ENCODE results near the gene FBXO24.
"Not testable (repeated sequence)": the region's sequence is repeated elsewhere in the genome, so short reads cannot be mapped to it uniquely, and the experiment has no call there.

FBXO24 gene

DNA sequence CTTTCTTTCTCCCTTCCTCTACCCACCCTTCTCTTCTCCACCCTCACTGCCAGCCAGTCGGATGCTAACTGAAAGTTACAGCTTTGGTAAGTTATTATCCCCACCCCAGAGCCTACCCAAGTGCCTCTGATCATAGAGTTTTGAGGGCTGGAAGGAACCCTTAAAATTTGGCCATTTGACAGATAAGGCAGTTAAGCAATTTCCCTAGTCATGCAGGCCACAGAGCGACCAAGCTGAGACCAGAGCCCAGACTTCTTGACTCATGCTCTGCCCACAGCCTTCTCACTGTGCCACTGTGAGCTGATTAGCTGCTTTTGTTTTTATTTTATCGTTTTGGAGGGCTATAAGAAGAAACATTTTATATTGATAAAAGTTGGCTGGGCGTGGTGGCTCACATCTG is 29.6 kb upstream of the FBXO24 start:
- intact Hi-C loops (cut with DNase I): loop anchor here (5.0 kb wide), 1 partner anchor 69 kb away; no protein-coding TSS in a partner anchor
- no peak for DNase-seq

DNA sequence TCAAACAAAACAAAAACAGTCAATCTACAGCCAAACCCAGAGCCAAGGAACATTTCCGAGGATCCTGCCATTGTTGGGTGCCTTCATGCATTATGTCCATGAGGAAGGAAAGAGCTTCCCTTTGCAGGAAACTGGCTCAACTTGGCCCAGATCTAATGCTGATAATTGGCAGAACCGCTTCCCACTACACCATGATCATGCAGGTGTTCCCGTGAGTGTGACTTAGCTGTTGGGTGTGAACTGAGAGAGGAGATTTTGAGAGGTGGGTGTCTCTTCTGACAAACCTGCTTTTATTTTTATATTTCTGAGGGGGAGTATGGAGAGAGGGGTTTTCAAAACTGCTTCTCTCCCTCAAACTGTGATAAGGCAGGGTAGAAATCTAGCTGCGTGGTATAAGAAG is 27.0 kb upstream of the FBXO24 start:
- DNase-seq: no peak
- intact Hi-C loops (cut with DNase I): loop anchor here (1.0 to 5.0 kb wide), 2 partner anchors 72 to 90 kb away; no protein-coding TSS in a partner anchor

DNA sequence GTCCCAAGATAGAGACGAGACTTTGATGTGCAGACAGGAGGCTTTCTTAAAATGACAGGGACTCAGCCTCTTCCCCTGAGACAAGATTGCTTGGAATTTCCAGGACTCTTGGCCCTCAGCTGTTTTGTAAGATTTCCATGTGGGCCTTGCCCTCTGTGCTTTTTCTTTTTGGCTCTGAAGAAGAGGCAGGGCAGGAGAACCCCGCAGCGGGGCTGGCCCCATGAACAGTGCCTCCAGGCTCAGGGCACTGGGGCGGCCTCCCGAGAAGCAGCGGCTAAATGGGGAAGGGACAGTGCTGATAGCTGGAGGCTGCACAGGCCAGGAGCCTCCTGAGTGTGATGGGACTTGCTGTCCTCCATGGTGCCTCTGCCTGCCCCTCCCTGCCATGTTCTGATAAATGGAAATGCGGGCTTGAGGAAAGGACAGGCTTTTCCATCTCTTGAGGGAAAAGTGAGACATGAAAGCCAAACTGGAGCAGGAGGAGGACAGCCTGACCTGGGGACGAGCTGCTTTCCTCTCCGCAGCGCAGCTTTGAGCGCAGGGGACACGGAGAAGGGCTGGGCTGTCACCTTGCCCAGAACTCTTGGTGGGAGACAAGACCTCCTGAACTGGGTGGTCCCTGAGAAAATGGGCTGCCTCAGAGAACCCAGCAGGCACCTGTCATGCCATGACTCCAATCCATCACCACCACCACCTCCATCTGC is 24.5 kb upstream of the FBXO24 start:
- intact Hi-C loops (cut with DNase I): no loop called here
- DNase-seq: peak in 2 of 10 donors; percentile 65 to 67

DNA sequence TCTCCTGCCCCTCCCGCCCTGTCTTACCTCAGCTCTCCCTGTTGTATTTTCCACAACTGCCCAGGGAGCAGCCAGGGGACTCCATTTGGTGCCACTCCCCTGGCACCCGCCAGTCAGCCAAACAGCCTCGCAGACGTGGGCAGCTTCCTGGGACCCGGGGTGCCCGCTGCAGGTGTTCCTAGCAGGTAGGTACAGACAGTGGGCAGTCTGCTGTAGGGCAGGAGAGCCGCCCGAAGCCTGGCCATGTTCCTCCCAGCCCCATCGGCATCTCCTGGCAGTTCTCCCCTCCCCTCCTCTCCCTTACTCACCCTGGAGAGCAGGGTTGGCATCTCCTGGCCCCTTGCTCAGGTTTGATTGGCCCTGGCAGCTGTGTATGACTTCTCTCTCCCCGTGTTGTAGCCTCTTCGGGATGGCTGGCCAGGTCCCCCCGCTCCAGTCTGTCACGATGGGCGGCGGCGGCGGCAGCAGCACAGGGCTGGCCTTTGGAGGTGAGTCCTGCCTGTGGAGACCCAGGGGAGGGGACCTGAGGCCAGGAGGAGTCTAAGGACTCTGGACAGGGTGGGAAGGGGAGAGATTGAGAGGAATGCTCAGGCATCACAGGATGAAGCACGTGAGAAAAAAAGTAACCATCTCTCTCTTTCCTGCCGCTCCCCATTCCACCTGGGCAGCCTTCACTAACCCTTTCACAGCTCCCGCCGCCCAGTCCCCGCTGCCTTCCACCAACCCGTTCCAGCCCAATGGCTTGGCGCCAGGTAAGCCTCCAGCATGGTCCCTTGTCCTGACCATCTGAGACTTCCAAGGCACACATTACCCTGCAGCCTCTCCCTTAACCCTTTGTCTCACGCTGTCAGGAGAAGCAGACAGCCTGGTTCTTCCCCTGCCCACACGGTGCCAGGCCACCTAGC is 23.7 kb upstream of the FBXO24 start:
- DNase-seq: peak in 2 of 10 donors; percentile 73 to 79
- intact Hi-C loops (cut with DNase I): no loop called here

DNA sequence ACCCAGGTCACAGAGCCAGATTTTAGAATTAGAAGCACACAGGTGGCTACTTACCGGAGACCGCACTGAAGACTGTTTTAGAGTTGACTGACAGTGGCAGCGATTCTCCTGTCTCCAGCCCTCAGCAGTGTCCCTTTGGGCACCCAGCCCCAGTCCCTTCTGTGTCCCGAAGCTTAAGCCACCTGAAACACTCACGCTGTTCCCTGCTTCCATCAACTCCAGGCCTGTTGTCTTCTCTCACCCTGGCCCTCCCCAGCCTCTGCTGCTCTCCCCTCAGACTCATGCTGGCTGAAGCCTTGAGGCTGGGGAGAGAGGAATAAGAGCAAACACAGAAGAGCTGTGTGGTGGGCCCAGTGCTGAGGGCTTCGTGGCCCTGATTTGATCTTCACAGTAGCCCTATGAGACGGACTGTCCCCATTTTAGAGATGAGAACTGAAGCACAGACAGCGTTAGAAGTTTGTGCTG is 23.0 kb upstream of the FBXO24 start:
- intact Hi-C loops (cut with DNase I): no loop called here
- DNase-seq: peak in 2 of 10 donors; percentile 20 to 48

DNA sequence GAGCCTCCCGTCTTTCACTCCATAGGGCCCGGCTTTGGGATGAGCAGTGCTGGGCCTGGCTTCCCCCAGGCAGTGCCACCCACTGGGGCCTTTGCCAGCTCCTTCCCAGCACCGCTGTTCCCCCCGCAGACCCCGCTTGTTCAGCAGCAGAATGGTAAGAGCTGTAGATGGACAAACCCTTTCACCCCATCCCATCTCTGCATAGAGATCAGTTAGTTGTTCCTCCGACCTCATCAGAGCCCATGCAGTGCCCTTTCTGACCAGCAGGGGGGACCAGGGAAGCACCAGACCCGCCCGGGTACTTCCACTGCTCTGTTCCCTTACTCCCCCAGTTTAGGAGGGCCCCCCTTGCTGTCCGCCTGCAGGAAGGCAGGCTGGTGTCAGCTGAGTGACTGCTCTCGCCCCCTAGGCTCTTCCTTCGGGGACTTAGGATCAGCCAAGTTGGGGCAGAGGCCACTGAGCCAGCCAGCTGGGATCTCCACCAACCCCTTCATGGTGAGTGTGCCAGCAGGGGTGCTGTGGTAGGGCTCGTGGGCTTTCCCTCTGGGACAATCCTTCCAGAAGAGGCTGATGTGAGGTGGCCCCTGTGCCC is 22.2 kb upstream of the FBXO24 start:
- intact Hi-C loops (cut with DNase I): no loop called here
- DNase-seq: peak; percentile 58 to 97 (median 84)

DNA sequence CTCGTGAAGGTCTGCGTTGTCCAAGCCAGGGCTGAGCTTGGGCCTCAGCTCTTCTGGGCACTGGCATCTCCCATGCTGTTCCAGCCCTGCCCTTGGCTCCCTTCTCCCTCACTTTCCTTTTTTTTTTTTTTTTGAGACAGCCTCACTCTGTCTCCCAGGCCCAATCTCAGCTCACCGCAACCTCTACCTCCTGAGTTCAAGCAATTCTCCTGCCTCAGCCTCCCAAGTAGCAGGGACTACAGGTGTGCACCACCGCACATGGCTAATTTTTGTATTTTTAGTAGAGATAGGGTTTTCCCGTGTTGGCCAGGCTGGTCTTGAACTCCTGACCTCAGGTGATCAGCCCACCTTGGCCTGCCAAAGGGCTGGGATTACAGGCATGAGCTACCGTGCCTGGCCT is 21.7 kb upstream of the FBXO24 start:
- intact Hi-C loops (cut with DNase I); DNase-seq: not testable (repeated sequence)

DNA sequence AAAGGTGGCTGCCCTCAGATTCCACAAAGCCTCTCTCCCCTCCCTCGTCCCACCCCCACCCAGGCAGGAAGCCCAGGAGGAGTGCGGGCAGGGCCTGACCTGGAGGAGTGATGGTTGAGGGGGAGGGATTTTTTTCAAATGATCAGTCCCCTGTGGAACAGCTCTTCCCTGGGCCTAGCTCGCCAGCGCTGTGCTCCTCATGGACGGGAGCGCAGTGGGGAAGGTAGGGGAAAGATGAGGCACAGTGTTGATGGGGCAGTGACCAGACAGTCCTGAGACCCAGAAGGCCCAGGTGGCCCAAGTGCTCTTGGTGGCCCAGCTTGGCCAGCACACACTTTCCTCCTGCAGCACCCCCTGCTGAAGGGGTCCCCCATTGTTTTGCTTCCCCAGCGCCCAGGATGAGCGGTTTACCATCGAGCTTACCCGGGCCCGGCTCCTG is 21.0 kb upstream of the FBXO24 start:
- peak in 2 of 10 donors; percentile 63 to 74 for DNase-seq
- intact Hi-C loops (cut with DNase I): no loop called here

DNA sequence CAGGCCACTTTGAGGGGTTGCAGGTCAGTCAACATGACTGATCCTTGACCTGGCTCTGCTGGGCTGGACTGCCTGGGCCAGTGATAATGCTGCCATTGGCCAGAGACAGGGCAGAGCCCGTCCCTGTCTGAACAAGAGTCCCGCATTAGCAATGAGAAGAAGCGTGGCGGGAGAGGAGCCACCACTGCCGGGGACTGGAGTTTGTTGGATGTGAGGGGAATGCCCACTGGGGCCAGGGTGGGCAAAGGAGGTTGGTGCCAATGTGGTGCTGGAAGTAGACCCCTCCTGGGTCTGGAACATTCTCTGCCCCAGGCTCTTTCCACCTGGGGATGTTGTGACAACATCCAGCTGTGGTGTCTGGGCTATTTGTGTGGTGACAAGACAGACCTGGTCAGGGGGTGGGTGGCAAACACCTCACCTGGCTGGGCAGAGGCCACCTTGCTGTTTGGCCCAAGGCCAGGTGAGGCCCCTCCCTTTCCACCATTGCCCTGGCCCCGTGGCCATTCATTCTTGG is 20.1 kb upstream of the FBXO24 start:
- DNase-seq: peak in 2 of 10 donors; percentile 66 to 70
- intact Hi-C loops (cut with DNase I): no loop called here

DNA sequence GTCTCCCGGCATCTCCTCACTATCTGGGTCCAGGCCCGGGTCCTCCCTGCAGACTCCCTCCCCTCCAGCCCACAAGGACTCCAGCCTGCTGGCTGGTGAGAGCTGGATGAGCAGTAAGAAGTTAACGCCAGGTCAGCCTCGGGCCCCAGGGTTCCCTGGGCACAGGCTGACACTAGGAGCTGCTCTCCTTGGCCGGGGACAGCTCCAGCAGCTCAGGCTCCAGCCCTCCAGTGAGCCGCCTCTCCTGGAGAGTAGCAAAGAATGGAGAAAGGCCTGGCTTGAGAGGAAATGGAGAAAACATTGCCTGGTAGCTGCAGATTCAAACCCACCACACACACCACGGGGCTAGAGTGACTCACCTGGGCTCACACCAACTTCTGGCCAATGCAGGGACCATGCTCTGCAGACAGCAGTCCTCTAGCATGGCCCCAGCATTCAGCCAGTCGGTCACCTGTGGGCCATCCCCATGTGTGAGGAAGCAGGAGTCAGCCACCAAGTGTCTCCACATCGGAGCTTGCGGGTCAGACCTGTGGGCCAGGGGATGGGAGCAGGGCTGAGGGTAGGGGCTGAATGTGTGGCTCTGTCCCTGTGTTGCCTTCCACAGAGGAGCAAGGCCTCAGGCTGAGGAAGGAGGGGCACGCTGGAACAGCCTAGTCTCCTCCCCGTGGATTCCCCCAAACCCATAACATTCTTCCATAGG is 18.9 kb upstream of the FBXO24 start:
- peak in 2 of 10 donors; percentile 57 to 63 for DNase-seq
- intact Hi-C loops (cut with DNase I): no loop called here

DNA sequence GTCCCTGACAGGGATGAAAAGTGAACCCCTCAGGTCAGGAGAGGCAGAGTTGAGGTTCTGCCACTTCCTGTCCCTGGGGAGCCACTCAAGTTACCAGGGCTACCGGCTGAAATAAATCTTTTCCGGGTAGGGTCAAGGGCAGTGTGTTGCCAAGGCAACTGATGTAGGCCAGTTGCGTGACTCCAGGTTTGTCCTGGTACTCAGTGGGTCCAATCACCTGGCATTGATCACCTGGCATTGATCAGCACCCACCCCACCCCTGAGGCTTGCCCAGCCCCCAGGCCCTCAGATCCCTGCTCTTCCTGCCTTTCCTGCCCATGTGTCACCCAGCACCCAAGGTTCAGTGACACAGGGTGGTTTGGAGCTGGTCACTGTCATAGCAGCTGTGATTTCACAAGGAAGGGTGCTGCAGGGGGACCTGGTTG is 18.4 kb upstream of the FBXO24 start:
- intact Hi-C loops (cut with DNase I): no loop called here
- peak in 2 of 10 donors; percentile 29 to 57 for DNase-seq

DNA sequence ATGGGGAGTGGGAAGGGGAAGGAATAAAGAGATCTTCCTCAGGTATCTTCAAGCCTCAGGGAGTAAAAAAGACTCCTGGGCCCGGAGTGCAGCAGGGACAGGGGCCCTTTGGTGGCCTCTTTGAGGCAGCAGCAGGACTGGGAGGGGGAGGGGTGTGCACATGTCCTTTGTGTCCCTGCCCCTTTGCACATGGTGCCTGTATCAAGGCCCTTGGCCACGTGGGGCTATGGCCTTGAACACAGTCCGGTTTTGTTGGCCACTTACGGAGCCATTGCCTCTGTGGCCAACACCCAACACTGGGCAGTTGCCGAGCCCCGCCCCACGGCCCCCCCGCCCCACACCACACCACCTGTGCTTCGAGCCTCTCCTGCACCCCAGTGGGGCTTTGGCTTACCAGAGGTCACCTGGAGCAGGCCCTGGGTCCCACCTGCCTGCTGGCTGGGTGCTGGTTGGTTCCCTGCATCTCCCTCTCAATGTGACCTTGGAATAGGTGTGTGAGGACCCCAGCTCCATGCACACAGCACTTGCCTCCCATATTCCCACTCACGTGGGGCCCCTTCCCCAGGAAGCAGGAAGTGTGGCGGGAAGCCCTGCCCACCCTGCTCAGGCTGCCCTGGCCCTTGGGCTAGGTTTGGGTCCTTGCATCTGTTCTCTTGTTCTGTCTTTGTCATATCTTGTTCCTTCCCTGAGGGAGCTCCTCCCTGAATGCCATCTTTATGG is 17.8 kb upstream of the FBXO24 start:
- intact Hi-C loops (cut with DNase I): no loop called here
- peak in 2 of 10 donors; percentile 59 to 70 for DNase-seq

DNA sequence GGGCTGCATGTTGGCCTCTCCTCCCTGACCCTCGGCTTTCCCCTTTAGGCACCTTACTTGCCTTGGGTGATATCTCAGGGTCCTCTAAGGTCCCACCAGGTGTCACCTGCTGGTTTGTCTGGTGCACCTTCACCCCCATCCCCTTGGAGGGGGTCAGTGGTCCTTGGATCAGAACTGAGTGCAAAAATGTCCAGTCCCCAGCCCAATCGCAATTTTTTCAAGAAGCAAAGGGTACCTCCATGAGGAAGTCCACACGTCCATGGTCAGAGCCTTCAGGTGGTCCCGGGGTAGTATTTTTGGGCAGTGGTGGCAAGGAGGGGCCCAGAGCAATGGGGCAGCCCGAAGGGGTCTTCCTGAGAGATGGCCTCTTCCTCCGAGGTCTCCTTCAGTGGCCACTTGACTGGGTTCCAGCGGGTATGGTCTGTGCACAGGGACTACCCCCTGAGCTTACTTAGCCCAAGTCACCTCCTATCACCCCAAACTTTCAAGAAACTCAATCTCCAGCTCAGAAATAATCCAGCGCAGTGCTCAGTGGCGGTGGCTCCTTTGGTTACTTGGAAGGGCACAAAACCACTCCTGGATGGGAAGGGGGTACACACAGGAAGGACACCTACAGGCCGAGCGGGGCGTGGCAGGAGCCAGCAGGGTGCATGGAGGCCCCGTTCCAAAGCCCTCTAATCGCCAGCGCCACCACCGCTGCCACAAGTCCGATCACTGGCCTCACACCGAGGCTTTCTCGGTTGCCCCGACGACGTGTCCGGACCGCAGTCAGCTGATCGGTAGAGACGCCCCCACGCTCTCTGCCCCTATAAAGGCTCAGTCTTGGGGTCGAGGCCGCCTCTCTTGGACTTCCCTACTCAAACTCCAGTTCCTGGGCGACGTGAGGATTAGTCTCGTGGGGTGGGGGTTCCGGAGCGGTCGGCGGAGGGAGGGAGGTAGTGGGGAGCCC is 17.0 kb upstream of the FBXO24 start:
- DNase-seq: peak; percentile 44 to 92 (median 60)
- intact Hi-C loops (cut with DNase I): no loop called here

DNA sequence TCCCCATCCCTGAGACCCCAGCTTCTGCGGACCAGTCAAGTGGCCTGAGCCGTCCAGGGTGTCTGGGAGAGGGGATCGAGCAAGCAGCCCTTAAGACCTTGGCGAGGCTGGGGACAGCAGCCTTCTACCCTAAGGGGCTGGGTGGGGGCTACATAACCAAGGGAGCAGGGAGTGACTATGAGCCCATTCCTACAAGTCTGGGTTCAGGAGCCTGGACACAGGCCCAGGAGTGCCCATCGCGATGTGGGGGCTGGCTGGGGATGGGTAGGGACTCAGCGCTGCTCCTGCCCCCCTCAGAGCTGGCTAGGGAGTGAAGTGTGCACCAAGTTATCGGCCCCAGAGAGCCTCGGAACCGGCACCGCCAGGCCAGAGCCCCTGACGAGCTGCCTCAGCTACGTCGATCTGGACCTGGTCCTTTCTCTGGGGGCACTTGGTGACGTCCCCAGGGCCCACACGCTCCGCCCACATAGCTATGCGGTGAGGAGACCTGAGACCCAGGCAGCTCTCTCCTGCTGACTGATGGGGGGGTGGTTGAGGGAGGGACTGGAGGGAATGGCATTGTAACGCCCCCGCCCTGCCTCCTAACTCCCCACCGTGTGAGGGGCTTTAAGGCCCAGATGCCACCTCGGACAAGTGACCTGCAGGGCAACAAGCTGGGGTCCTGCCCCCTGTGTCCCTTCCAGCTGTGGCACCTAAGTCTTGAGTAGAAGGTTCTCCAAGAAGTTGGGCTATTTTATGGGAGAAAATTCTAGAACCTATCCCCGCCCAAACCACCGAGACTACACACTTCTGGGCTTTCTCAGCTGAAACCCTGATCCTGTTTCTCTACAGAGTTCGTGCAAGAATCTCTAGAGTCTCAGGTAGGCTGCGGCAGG is 14.9 kb upstream of the FBXO24 start:
- intact Hi-C loops (cut with DNase I): no loop called here
- peak in 2 of 10 donors; percentile 41 to 70 for DNase-seq

DNA sequence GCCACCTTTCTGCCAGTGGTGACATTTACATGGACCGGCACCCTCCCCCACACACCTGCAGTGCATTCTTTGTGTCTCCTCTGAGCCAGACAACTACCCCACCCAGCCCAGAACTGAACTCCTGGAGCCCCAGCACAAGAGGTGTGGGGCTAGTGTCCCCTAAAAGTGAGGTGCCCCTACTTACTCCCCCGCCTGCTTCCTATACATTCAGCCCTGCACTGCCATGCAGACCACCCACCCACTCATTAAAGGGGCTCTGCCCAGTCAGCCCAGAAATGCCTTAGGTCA is 14.4 kb upstream of the FBXO24 start:
- intact Hi-C loops (cut with DNase I): no loop called here
- peak in 1 of 10 donors; percentile 38 for DNase-seq

DNA sequence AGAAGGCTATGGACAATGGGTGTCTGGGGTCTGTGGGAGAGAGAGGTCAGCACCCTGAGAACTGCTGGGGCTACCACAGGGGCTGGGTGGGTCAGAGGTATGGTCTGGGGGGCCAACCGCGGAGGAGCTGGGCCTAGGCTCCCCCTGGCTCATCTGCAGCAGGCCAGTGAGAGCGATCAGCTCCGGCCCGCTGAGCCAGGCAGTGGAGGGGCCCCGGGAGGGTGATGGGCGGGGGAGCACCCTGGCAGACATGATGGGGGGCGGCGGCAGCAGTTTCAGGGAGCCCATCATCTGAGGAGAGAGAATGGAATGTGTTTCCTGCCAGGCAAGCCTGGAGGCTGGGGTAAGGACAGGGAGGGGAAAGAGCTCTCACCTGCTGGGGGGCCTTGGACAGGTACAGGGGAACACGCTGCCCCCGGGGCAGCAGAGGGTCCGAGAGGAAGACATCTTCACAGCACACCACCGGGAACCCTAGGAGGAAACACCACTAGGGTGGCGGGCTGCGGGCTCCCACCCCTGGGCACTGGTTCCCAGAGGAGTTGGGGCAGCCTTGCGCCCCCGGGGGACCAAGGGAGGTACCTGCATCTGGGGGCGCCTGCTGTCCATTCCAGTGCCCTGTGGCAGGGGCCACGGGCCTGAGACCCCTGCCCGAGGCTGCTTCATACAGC is 13.7 kb upstream of the FBXO24 start:
- DNase-seq: peak in 2 of 10 donors; percentile 51 to 59
- intact Hi-C loops (cut with DNase I): no loop called here

Data from posterior cingulate gyrus (tissue), 11 donors.